ENCODE results near the gene RAB27B.

Gene RAB27B

GRCh38 chr18:54879691-54880090, 51.4 kb downstream of the RAB27B start:
- no peak overlapping the region for H3K4me3 ChIP-seq (ENCODE audit: low read depth, low read length)
- no peak for TF ChIP-seq CTCF (IDR thresholded peaks at IDR 0.05; ENCODE audit: low read depth, low read length, missing control alignments)
- DNase-seq (ENCODE audit: low read depth): no peak
- in situ Hi-C loops (cut with HindIII; ENCODE audit: low sequenced_read_pairs): no loop called here

GRCh38 chr18:54880395-54881105, 52.3 kb downstream of the RAB27B start:
- TF ChIP-seq CTCF (IDR thresholded peaks at IDR 0.05; ENCODE audit: low read depth, low read length, missing control alignments): no peak
- no peak overlapping the region for H3K4me3 ChIP-seq (ENCODE audit: low read depth, low read length)
- DNase-seq (ENCODE audit: low read depth): no peak
- in situ Hi-C loops (cut with HindIII; ENCODE audit: low sequenced_read_pairs): no loop called here

GRCh38 chr18:54881229-54881768, 53.0 kb downstream of the RAB27B start:
- TF ChIP-seq CTCF (IDR thresholded peaks at IDR 0.05; ENCODE audit: low read depth, low read length, missing control alignments): no peak
- no peak overlapping the region for H3K4me3 ChIP-seq (ENCODE audit: low read depth, low read length)
- in situ Hi-C loops (cut with HindIII; ENCODE audit: low sequenced_read_pairs): no loop called here
- no peak for DNase-seq (ENCODE audit: low read depth)

GRCh38 chr18:54882318-54882717, 54.0 kb downstream of the RAB27B start:
- DNase-seq (ENCODE audit: low read depth): no peak
- in situ Hi-C loops (cut with HindIII; ENCODE audit: low sequenced_read_pairs): no loop called here
- no peak for TF ChIP-seq CTCF (IDR thresholded peaks at IDR 0.05; ENCODE audit: low read depth, low read length, missing control alignments)
- H3K4me3 ChIP-seq (ENCODE audit: low read depth, low read length): no peak overlapping the region

- no peak for DNase-seq (ENCODE audit: low read depth)
- H3K4me3 ChIP-seq (ENCODE audit: low read depth, low read length): no peak overlapping the region
- in situ Hi-C loops (cut with HindIII; ENCODE audit: low sequenced_read_pairs): no loop called here
- no peak for TF ChIP-seq CTCF (IDR thresholded peaks at IDR 0.05; ENCODE audit: low read depth, low read length, missing control alignments)
These were observed 55.7 kb downstream of the RAB27B start for GRCh38 chr18:54883816-54884604.

GRCh38 chr18:54888378-54888777, 60.1 kb downstream of the RAB27B start:
- in situ Hi-C loops (cut with HindIII; ENCODE audit: low sequenced_read_pairs): no loop called here
- no peak for DNase-seq (ENCODE audit: low read depth)
- TF ChIP-seq CTCF (IDR thresholded peaks at IDR 0.05; ENCODE audit: low read depth, low read length, missing control alignments): no peak
- no peak overlapping the region for H3K4me3 ChIP-seq (ENCODE audit: low read depth, low read length)
